ENCODE measurements around the gene TXNDC15.
"Not testable (repeated sequence)": the region's sequence is repeated elsewhere in the genome, so short reads cannot be mapped to it uniquely, and the experiment has no call there.

The TXNDC15 gene, protein sequence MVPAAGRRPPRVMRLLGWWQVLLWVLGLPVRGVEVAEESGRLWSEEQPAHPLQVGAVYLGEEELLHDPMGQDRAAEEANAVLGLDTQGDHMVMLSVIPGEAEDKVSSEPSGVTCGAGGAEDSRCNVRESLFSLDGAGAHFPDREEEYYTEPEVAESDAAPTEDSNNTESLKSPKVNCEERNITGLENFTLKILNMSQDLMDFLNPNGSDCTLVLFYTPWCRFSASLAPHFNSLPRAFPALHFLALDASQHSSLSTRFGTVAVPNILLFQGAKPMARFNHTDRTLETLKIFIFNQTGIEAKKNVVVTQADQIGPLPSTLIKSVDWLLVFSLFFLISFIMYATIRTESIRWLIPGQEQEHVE

DNA sequence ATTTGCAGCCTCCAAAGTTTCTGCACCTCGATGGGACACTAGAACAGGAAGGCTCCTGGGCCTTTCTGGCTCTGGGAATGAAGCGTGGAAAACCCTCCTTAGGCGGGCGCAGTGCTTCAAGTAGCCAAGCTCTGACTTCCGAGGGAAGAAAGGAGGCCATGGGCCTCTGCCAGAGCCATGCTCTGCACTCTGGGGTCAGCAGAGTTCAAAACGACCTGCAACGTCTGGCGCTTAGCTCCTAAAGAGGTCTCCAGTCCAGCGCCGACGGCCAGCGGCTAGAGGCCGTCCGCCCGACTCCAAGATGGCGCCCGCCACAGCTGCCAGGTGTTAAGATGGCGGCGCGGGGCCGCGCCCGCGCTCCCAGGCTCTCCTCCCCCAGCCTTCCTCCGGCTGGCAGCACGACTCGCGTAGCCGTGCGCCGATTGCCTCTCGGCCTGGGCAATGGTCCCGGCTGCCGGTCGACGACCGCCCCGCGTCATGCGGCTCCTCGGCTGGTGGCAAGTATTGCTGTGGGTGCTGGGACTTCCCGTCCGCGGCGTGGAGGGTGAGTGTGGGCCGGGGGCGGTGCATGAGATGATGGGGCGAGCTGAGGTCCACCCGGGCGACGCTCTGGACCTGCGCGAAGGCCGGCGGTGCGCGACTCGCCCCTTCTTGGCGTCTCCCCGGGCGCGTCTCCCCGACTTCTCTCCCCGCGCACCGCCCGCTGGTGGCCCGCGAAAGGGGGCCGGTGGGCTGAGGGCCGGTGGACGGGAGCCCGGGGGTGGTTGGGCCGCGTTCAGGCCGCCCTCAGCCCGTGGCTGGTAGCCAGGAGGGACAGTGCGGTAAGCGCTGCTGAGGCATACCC is at the start of gene TXNDC15:
Gene TXNDC15 (plus strand): TSS at position 385 of the 844 bp plus-strand sequence. CDS start 57 bp downstream, at position 442.
- Histone ChIP-seq H3K27ac (ENCODE audit: low read length) (no peak within 1 kb of the TSS), H3K36me3 (ENCODE audit: insufficient read depth, low read depth, low read length) (no peaks in the 10 kb centered on the region)

DNA sequence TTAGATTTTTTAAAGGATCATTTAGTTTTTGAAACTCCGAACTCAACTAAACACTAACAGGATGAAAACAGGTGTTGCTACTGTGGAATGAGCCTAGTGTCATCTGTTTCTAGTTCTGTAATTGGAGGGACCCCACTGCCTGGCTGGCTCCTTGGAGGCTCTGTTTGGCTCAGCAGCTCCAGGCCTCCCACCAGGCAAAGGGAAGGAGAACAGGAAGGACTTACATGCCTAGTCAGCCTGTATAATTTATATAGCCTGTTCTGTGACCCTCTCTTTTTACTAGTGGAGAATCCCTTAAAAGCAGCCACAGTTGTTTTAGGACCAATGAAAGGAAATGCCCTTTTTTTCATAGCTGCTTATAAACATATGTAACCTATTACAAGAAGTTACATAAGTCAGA is 49.5 kb upstream of the TXNDC15 start:
- no peaks in the 10 kb centered on the region for H3K27me3 ChIP-seq (ENCODE audit: insufficient read depth, low read length)
- H3K27ac ChIP-seq (ENCODE audit: low read length): no peak overlapping the region
- no peak overlapping the region for H3K9ac ChIP-seq (ENCODE audit: low read depth, low read length)
- H3K9me3 ChIP-seq (ENCODE audit: insufficient read depth, low read depth, low read length): no peaks in the 10 kb centered on the region
- no peak overlapping the region for H3K4me3 ChIP-seq (ENCODE audit: low read length)
- H3K4me1 ChIP-seq (ENCODE audit: insufficient read depth, low read length): no peaks in the 10 kb centered on the region
- peaks cover 88% of the 10 kb centered on the region for H3K36me3 ChIP-seq (ENCODE audit: insufficient read depth, low read depth, low read length)

More for the DNA sequence above, at the start of gene TXNDC15:
- peaks cover 5% of the 10 kb centered on the region; the same call in 1 of the 2 replicates for H3K27me3 ChIP-seq (ENCODE audit: insufficient read depth, low read length)
- H3K4me1 ChIP-seq (ENCODE audit: insufficient read depth, low read length): peaks cover 6% of the 10 kb centered on the region; the same call in 1 of the 2 replicates
- peak within 1 kb of the TSS; percentile 81 for H3K4me3 ChIP-seq (ENCODE audit: low read length)
- H3K9me3 ChIP-seq (ENCODE audit: insufficient read depth, low read depth, low read length): no peaks in the 10 kb centered on the region
- H3K9ac ChIP-seq (ENCODE audit: low read depth, low read length): peak within 1 kb of the TSS; percentile 80

DNA sequence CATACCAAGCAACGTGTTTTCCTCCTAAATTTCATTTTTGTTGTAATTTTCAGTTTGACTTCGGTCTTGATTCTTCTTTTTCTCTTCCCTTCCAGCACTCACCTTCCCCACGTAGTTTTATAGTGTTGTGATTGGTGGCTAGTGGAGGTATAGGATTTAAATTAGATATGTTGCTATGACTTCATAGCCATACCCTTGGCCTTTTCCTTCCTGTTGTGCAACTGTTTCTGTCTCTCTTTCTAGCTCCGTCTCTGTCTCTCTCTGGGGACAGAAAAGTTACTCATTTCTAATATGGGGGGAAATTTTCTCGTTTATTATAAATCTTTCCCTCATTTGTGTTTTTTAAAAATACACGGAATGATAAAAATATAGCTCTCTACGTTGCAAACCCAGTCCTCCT is 49.0 kb upstream of the TXNDC15 start:
- Histone ChIP-seq H3K4me3 (ENCODE audit: low read length) (no peak overlapping the region), H3K4me1 (ENCODE audit: insufficient read depth, low read length) (no peaks in the 10 kb centered on the region), H3K9ac (ENCODE audit: low read depth, low read length) (no peak overlapping the region), H3K27ac (ENCODE audit: low read length) (no peak overlapping the region), H3K9me3 (ENCODE audit: insufficient read depth, low read depth, low read length) (no peaks in the 10 kb centered on the region), H3K36me3 (ENCODE audit: insufficient read depth, low read depth, low read length) (peaks cover 84% of the 10 kb centered on the region), H3K27me3 (ENCODE audit: insufficient read depth, low read length) (no peaks in the 10 kb centered on the region)

DNA sequence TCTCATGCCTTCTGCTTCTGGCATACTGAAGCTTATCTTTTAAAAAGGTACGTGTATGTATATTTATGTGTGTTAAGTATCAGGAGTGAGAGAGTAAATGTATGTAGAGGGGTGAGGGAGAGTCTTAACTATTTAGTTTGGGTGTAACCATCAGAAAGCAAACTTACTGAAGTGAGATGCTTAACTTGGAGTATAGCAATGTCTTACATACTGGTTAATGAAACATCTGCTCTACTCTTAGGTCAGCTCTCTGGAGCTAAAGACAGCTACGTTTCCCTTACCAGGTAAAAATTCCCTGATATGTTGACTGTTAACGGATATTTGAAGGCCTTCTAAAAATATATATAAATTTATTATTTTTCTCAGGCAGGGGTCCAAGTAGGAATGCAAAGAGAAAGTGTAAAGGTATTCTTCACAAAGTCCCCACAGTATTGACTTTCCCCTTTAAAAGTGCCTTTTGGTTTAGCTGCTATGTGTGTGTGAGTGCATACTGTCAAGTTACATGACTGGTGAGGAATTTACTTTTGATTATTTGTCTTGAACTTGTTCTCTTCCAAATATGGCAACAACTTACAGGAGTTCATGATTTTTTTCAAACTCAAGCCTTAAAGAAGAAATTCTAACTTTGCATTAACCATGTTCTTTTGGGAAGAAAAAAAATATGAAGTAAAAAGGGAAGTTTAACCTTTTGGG is 40.7 kb upstream of the TXNDC15 start:
- Histone ChIP-seq H3K27me3 (ENCODE audit: insufficient read depth, low read length) (no peaks in the 10 kb centered on the region), H3K4me3 (ENCODE audit: low read length) (no peak overlapping the region), H3K9ac (ENCODE audit: low read depth, low read length) (no peak overlapping the region), H3K27ac (ENCODE audit: low read length) (no peak overlapping the region), H3K9me3 (ENCODE audit: insufficient read depth, low read depth, low read length) (no peaks in the 10 kb centered on the region), H3K36me3 (ENCODE audit: insufficient read depth, low read depth, low read length) (peaks cover 73% of the 10 kb centered on the region), H3K4me1 (ENCODE audit: insufficient read depth, low read length) (no peaks in the 10 kb centered on the region)

DNA sequence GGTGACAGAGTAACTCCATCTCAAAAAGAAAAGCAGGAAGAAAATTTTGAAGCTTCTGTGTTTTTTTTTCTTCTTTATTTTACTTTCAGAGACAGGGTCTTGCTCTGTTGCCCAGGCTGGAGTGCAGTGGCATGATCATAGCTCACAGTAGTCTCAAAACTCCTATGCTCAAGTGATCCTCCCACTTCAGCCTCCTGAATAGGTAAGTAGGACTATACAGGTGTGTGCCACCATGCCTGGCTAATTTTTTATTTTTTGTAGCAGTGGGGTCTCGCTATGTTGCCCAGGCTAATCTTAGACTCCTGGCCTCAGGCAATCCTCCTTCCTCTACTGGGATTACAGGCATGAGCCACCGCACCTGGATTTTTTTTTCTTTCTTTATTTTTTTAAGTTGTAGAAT is 38.5 kb upstream of the TXNDC15 start:
- H3K9me3 ChIP-seq (ENCODE audit: insufficient read depth, low read depth, low read length): no peaks in the 10 kb centered on the region
- no peak overlapping the region for H3K27ac ChIP-seq (ENCODE audit: low read length)
- no peak overlapping the region for H3K4me3 ChIP-seq (ENCODE audit: low read length)
- H3K27me3 ChIP-seq (ENCODE audit: insufficient read depth, low read length): no peaks in the 10 kb centered on the region
- no peaks in the 10 kb centered on the region for H3K4me1 ChIP-seq (ENCODE audit: insufficient read depth, low read length)
- H3K9ac ChIP-seq (ENCODE audit: low read depth, low read length): no peak overlapping the region
- H3K36me3 ChIP-seq (ENCODE audit: insufficient read depth, low read depth, low read length): peaks cover 77% of the 10 kb centered on the region

DNA sequence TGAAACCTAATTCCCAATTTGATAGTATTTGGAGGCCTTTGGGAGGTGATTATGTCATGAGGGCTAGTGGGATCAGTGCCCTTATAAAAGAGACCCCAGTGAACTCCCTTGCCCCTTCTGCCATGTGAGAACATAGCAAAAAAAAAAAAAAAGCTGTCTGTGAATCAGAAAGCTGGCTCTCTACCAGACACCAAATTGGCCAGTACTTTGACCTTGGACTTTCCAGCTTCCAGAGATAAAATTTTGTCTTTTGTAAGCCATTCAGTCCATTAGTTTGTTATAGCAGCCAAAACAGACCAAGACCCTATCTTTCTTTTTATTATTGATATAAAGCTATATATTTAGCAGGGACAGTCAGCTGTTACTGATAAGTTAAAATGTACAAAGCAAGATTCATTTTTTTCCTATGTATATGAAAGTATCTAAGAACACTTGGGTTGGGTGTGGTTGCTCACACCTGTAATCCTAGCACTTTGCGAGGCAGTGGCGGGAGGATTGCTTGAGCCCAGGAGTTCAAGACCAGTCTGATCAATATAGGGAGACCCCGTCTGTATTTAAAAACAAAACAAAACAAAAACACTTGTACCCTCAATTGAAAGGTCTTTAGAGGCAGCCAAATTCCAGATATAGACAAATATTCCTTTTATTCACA is 36.5 kb upstream of the TXNDC15 start:
- Histone ChIP-seq H3K9me3 (ENCODE audit: insufficient read depth, low read depth, low read length) (no peaks in the 10 kb centered on the region), H3K4me3 (ENCODE audit: low read length) (no peak overlapping the region), H3K36me3 (ENCODE audit: insufficient read depth, low read depth, low read length) (peaks cover 67% of the 10 kb centered on the region), H3K9ac (ENCODE audit: low read depth, low read length) (no peak overlapping the region), H3K4me1 (ENCODE audit: insufficient read depth, low read length) (no peaks in the 10 kb centered on the region), H3K27ac (ENCODE audit: low read length) (no peak overlapping the region), H3K27me3 (ENCODE audit: insufficient read depth, low read length) (no peaks in the 10 kb centered on the region)

DNA sequence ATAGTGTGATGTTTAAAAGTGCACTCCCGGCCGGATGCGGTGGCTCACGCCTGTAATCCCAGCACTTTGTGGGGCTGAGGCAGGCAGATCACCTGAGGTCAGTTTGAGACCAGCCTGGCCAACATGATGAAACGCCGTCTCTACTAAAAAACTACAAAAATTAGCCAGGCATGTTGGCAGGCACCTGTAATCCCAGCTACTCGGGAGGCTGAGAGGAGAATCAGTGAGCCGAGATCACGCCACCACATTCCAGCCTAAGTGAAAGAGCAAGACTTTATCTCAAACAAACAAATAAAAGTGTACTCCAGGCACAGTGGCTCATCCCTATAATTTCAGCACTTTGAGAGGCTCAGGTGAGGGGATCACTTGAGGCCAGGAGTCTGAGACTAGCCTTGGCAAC is 35.8 kb upstream of the TXNDC15 start:
- not testable (repeated sequence) for H3K27ac ChIP-seq (ENCODE audit: low read length); H3K4me1 ChIP-seq (ENCODE audit: insufficient read depth, low read length); H3K4me3 ChIP-seq (ENCODE audit: low read length); H3K9ac ChIP-seq (ENCODE audit: low read depth, low read length); H3K9me3 ChIP-seq (ENCODE audit: insufficient read depth, low read depth, low read length); H3K27me3 ChIP-seq (ENCODE audit: insufficient read depth, low read length)
- peaks cover 60% of the 10 kb centered on the region for H3K36me3 ChIP-seq (ENCODE audit: insufficient read depth, low read depth, low read length)

DNA sequence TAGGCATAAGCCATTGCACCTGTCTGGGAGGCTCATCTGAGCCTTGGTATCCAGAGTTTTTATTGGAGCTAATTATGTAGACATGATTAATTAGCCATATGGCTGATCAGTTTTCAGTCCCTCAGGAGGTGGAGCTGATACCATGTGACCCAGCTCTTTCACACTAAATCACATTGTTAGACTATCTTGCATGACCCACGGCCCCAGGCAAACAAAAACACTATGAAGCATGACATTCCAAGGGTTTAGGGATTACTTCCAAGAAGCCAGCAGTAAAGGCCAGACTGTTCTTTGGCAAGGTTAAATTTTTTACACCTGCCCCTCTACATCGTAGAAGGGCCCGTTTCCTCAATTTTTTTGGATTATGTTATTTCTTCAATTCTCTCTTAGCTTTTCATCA is 33.4 kb upstream of the TXNDC15 start:
- H3K9me3 ChIP-seq (ENCODE audit: insufficient read depth, low read depth, low read length): no peaks in the 10 kb centered on the region
- peaks cover 5% of the 10 kb centered on the region for H3K4me1 ChIP-seq (ENCODE audit: insufficient read depth, low read length)
- no peak overlapping the region for H3K4me3 ChIP-seq (ENCODE audit: low read length)
- no peak overlapping the region for H3K9ac ChIP-seq (ENCODE audit: low read depth, low read length)
- H3K27me3 ChIP-seq (ENCODE audit: insufficient read depth, low read length): no peaks in the 10 kb centered on the region
- H3K27ac ChIP-seq (ENCODE audit: low read length): no peak overlapping the region
- H3K36me3 ChIP-seq (ENCODE audit: insufficient read depth, low read depth, low read length): peaks cover 37% of the 10 kb centered on the region; the same call in 1 of the 2 replicates

DNA sequence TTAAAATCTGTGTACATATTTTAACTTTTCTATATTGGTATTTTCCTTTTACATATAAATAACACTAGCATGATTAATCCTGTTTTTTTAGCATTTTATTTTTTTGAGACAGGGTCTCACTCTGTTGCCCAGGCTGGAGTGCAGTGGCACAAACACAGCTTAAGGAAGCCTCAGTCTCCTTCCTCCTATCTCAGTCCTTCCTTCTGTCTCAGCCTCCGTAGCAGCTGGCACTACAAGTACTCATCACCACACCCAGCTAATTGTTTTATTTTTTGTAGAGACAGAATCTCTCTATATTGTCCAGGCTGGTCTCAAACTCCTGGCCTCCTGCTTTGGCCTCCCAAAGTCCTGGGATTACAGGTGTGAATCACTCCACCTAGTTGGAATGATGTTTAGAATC is 29.9 kb upstream of the TXNDC15 start:
- no peak overlapping the region for H3K27ac ChIP-seq (ENCODE audit: low read length)
- H3K36me3 ChIP-seq (ENCODE audit: insufficient read depth, low read depth, low read length): peaks cover 11% of the 10 kb centered on the region; the same call in 1 of the 2 replicates
- no peak overlapping the region for H3K9ac ChIP-seq (ENCODE audit: low read depth, low read length)
- no peak overlapping the region for H3K4me3 ChIP-seq (ENCODE audit: low read length)
- peaks cover 5% of the 10 kb centered on the region for H3K4me1 ChIP-seq (ENCODE audit: insufficient read depth, low read length)
- H3K9me3 ChIP-seq (ENCODE audit: insufficient read depth, low read depth, low read length): no peaks in the 10 kb centered on the region
- H3K27me3 ChIP-seq (ENCODE audit: insufficient read depth, low read length): no peaks in the 10 kb centered on the region

DNA sequence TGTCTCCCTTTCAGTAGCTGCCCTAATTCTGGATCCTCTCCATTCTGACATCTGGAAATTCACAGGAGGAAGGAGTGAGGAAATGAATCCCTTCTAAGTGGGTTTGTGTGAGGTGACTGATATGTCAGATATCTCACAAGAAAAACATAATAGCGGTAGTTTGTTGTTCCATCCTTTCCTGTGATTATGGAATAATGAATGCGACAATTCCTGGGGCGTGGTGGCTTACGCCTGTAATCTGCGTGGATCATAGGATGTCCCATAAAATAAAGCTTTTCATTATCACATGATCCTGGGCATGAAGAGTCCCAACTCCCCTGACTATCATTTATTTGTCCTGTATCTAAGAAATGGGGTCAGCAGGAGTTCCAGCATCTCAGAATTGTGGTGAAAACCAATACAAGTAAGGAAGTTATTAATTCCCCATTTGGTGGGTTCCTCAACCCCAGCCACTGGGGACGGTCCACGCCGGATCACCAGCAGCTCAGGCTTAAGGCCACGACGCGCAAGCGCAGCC is 28.8 kb upstream of the TXNDC15 start:
- Histone ChIP-seq H3K9ac (ENCODE audit: low read depth, low read length) (peak overlapping the region; percentile 84; the same call in 1 of the 2 replicates), H3K36me3 (ENCODE audit: insufficient read depth, low read depth, low read length) (peaks cover under 1% of the 10 kb centered on the region; the same call in 1 of the 2 replicates), H3K4me1 (ENCODE audit: insufficient read depth, low read length) (peaks cover 5% of the 10 kb centered on the region), H3K27ac (ENCODE audit: low read length) (no peak overlapping the region), H3K27me3 (ENCODE audit: insufficient read depth, low read length) (no peaks in the 10 kb centered on the region), H3K9me3 (ENCODE audit: insufficient read depth, low read depth, low read length) (no peaks in the 10 kb centered on the region), H3K4me3 (ENCODE audit: low read length) (peak overlapping the region; percentile 77; the same call in 1 of the 2 replicates)

Data from iPS-20b (cell line).